ENCODE data around the gene SMOC2. TPM values are rescaled to one million over a fixed set of nuclear protein-coding genes. Genes with fewer than 3 reads are reported as not detected.

The SMOC2 gene
- total RNA-seq, 1 experiment from 2014 or later: 2.1 TPM

- Histone ChIP-seq H3T11ph (ENCODE audit: low read length) (no peak overlapping the region), H3K18ac (ENCODE audit: insufficient read length, low read depth, low read length) (no peak overlapping the region), H3K9me3 (ENCODE audit: control insufficient read depth, low read depth, low read length) (peaks cover 11% of the 10 kb centered on the region), H3K4ac (ENCODE audit: low read depth, low read length) (no peak overlapping the region), H3K4me2 (ENCODE audit: insufficient read depth, insufficient read length, low read length) (no peak overlapping the region), H3K14ac (ENCODE audit: insufficient read depth, low read length) (no peak overlapping the region), H2BK5ac (ENCODE audit: insufficient read length, low read length) (no peak overlapping the region), H2AFZ (ENCODE audit: low read length) (no peak overlapping the region), H3K79me1 (ENCODE audit: insufficient read depth, low read depth, low read length, poor library complexity, severe bottlenecking) (no peaks in the 10 kb centered on the region), H4K20me1 (ENCODE audit: control insufficient read depth, insufficient read depth, insufficient read length) (no peaks in the 10 kb centered on the region), H3K4me1 (ENCODE audit: insufficient read depth, low read length) (no peaks in the 10 kb centered on the region), H3K23ac (ENCODE audit: insufficient read length, low read depth, low read length) (no peak overlapping the region), H3K56ac (ENCODE audit: insufficient read length, low read depth, low read length) (no peak overlapping the region), H3K79me2 (ENCODE audit: insufficient read depth, low read length) (no peaks in the 10 kb centered on the region), H2AK5ac (ENCODE audit: insufficient read length, low read length) (no peak overlapping the region), H3K27ac (ENCODE audit: insufficient read length, low read depth, low read length) (no peak overlapping the region), H4K8ac (replicated peaks; ENCODE audit: insufficient read length, low read depth, low read length) (no peak overlapping the region), H4K91ac (ENCODE audit: insufficient read length, low read depth, low read length) (no peak overlapping the region), H3K23me2 (ENCODE audit: insufficient read length, low read depth, low read length, poor library complexity, severe bottlenecking) (no peaks in the 10 kb centered on the region), H4K5ac (ENCODE audit: insufficient read length, low read depth, low read length) (no peak overlapping the region), H2BK12ac (ENCODE audit: insufficient read length, low read depth, low read length) (no peak overlapping the region), H2BK120ac (ENCODE audit: low read depth, low read length, poor library complexity, severe bottlenecking) (no peak overlapping the region), H2BK15ac (ENCODE audit: low read depth, low read length) (no peak overlapping the region), H3K27me3 (ENCODE audit: insufficient read depth, low read length) (no peaks in the 10 kb centered on the region), H3K9ac (ENCODE audit: extremely low read depth, insufficient read length, low read length) (no peak overlapping the region), H2BK20ac (ENCODE audit: low read depth, low read length, poor library complexity, severe bottlenecking) (no peak overlapping the region)
- Mint-ChIP-seq H3K4me3 (no peak overlapping the region), H3K27me3 (ENCODE audit: low read depth) (peaks cover 7% of the 10 kb centered on the region), H3K27ac (no peak overlapping the region), H3K9me3 (peaks cover 6 to 24% of the 10 kb centered on the region in 2 experiments; a peak in 4 of 5 replicates), H3K36me3 (ENCODE audit: insufficient read depth in 1 of 3, low read depth in 3 of 3) (peaks cover 8 to 12% (median 8%) of the 10 kb centered on the region in 3 experiments), H3K4me1 (peaks cover 3 to 17% of the 10 kb centered on the region in 2 experiments; a peak in 3 of 4 replicates)
- DNase-seq: no peak
- WGBS (ENCODE audit: extremely low coverage, insufficient read length, low lambda C conversion rate): no CpG with 5 or more reads among the region's 5 CpGs
- TF ChIP-seq CTCF (conservative IDR thresholded peaks at IDR 0.05): no peak
Observed at GRCh38 chr6:168708526-168708925, 267.5 kb downstream of the SMOC2 start.
